Suprapubic skin (tissue), 4 donors: ENCODE data around the gene MRPS17. TPM values are rescaled to one million over a fixed set of nuclear protein-coding genes. Genes with fewer than 3 reads are reported as not detected.

Experiments used
- DNase-seq, 2 donors: peaks; one replicate each; pipeline ENCODE4 v3.0.0-alpha.2; 2019; ENCODE audit warnings: low spot score in 2 of 2
- H3K27ac ChIP-seq: fragments of 200-600 bp; sonication (generic); one replicate; pipeline ENCODE4 v1.5.1; 2019
- H3K27me3 ChIP-seq: fragments of 200-600 bp; sonication (generic); one replicate; pipeline ENCODE4 v1.5.1; 2019
- H3K36me3 ChIP-seq: fragments of 200-600 bp; sonication (generic); one replicate; pipeline ENCODE4 v1.5.1; 2019
- H3K4me1 ChIP-seq: fragments of 200-600 bp; sonication (generic); one replicate; pipeline ENCODE4 v1.5.1; 2019
- H3K4me3 ChIP-seq: fragments of 200-600 bp; sonication (generic); one replicate; pipeline ENCODE4 v1.5.1; 2019; ENCODE audit warnings: mild to moderate bottlenecking
- H3K9me3 ChIP-seq: fragments of 200-600 bp; sonication (generic); one replicate; pipeline ENCODE4 v1.5.1; 2019
- EP300 ChIP-seq: sonication (generic); formaldehyde crosslinking; IDR thresholded peaks from one replicate; pipeline ENCODE4 v1.6.1; 2017; ENCODE audit warnings: antibody characterized with exemption
- POLR2A ChIP-seq, 2 donors: fragments of 450-650 bp; IDR thresholded peaks; one replicate each; pipeline ENCODE4 v1.6.1; 2017; ENCODE audit warnings: antibody characterized with exemption in 2 of 2, mild to moderate bottlenecking in 2 of 2, moderate library complexity in 2 of 2
- POLR2AphosphoS5 ChIP-seq, 3 donors: sonication (generic); formaldehyde crosslinking; IDR thresholded peaks; one replicate each; pipeline ENCODE4 v1.6.1; 2017; ENCODE audit warnings: antibody characterized with exemption in 3 of 3
- WGBS: methylation state at CpG from one replicate; pipeline ENCODE4 v1.1.5; 2018; 5-methylcytosine and 5-hydroxymethylcytosine counted together
- total RNA-seq, 4 donors: library from RNA; depleted of rRNA; stranded (reverse); fragments of >200 nt; gene quantifications; one replicate each; pipeline ENCODE4 v1.1.0, GENCODE V29; 2016
- TF ChIP-seq, protein P1 (sequence below), 2 donors: fragments of 200-600 bp in 1 of 2; fragments of 450-650 bp in 1 of 2; sonication (generic) in 1 of 2; IDR thresholded peaks; one replicate each; pipeline ENCODE4 v1.5.1; 2016 to 2019; ENCODE audit warnings: antibody characterized with exemption in 2 of 2, mild to moderate bottlenecking in 1 of 2, moderate library complexity in 1 of 2

Gene MRPS17
- total RNA-seq, 4 donors from 2014 or later = 5.6 to 12.0 (median 8.5) TPM

DNA sequence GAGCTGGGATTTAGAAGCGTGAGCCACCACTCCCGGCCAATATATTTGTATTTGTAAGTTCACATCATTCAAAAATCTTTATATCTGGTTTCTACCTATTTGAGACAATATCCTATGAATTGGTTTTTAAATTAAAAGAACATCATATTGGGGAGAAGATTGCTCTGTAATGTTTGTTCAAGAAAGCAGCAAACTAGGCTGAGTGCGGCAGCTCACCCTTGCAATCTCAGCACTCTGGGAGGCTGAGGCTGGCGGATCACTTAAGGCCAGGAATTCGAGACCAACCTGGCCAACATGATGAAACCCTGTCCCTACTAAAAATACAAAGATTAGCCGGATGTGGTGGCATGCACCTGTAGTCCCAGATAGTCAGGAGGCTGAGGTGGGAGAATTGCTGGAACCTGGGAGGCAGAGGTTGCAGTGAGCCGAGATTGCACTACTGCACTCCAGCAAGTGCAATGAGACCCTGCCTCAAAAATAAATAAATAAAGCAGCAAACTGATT, 22.1 kb downstream of the MRPS17 start:
- 95% methylated on average over 7 of the region's 7 CpGs for WGBS
- H3K27ac ChIP-seq = no peak overlapping the region
- peaks cover 7% of the 10 kb centered on the region for H3K36me3 ChIP-seq
- no peaks in the 10 kb centered on the region for H3K27me3 ChIP-seq
- DNase-seq = no peak
- H3K4me1 ChIP-seq = peaks cover 11% of the 10 kb centered on the region
- H3K4me3 ChIP-seq = no peak overlapping the region
- TF ChIP-seq POLR2AphosphoS5 (IDR thresholded peaks at IDR 0.05) = no peak
- no peak for TF ChIP-seq EP300
- no peak for TF ChIP-seq POLR2A (IDR thresholded peaks at IDR 0.05)
- TF ChIP-seq, protein P1, sequence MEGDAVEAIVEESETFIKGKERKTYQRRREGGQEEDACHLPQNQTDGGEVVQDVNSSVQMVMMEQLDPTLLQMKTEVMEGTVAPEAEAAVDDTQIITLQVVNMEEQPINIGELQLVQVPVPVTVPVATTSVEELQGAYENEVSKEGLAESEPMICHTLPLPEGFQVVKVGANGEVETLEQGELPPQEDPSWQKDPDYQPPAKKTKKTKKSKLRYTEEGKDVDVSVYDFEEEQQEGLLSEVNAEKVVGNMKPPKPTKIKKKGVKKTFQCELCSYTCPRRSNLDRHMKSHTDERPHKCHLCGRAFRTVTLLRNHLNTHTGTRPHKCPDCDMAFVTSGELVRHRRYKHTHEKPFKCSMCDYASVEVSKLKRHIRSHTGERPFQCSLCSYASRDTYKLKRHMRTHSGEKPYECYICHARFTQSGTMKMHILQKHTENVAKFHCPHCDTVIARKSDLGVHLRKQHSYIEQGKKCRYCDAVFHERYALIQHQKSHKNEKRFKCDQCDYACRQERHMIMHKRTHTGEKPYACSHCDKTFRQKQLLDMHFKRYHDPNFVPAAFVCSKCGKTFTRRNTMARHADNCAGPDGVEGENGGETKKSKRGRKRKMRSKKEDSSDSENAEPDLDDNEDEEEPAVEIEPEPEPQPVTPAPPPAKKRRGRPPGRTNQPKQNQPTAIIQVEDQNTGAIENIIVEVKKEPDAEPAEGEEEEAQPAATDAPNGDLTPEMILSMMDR (IDR thresholded peaks at IDR 0.05) = no peak
- no peaks in the 10 kb centered on the region for H3K9me3 ChIP-seq

DNA sequence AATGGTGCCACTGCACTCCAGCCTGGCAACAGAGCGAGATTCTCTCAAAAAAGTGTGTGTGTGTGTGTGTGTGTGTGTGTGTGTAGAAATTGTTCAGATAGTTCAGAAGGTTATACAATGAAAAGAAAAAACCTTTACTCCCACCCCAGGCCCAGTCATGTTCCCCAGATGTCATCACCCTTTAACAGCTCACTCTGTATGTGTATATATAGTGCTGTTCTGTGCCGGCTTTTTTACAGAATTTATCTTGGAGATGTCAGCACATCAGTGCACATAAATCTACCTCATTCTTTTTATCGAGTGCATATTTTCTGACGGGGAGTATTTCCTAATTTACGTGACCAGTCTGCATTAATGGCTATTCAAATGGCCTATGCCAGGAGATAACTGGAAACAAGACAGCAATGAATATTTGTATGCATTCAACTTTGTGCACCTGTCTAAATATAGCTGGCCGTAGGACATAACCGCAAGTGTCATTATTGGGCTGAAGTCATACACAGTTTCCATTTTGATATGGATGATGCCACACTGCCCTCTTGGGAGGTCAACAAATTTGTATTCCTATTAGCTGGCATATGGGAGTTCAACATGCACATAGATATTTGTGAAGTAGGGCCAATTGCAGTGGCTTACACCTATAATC, 24.4 kb downstream of the MRPS17 start:
- H3K4me3 ChIP-seq = no peak overlapping the region
- no peaks in the 10 kb centered on the region for H3K9me3 ChIP-seq
- 83% methylated on average over 7 of the region's 7 CpGs for WGBS
- H3K27me3 ChIP-seq = no peaks in the 10 kb centered on the region
- TF ChIP-seq POLR2AphosphoS5 (IDR thresholded peaks at IDR 0.05) (no peak), POLR2A (IDR thresholded peaks at IDR 0.05) (no peak), EP300 (no peak)
- TF ChIP-seq, protein P1 (IDR thresholded peaks at IDR 0.05) = no peak
- no peak overlapping the region for H3K27ac ChIP-seq
- H3K4me1 ChIP-seq = peaks cover 3% of the 10 kb centered on the region
- no peak for DNase-seq
- H3K36me3 ChIP-seq = peaks cover 29% of the 10 kb centered on the region

DNA sequence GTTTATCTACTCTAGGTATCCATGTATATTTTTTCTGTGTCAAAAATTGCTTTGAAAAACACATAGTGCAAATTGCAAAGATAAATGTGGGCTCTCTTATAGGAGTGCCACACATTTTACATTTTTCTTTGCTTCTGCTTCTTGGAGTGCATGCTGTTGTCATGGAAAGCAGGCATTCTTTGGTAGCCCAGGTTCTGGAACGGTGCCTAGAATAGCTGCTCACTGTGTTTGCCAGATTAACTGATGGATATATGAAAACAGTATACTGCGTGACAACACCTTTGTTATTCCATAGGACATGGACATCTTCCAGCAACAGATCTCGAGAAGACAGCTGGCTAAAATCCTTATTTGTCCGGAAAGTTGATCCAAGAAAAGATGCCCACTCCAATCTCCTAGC, 26.2 kb downstream of the MRPS17 start:
- peaks cover 46% of the 10 kb centered on the region for H3K36me3 ChIP-seq
- WGBS = 75% methylated on average over 4 of the region's 4 CpGs
- H3K4me1 ChIP-seq = no peaks in the 10 kb centered on the region
- H3K4me3 ChIP-seq = no peak overlapping the region
- H3K27me3 ChIP-seq = no peaks in the 10 kb centered on the region
- TF ChIP-seq EP300 (no peak), POLR2AphosphoS5 (IDR thresholded peaks at IDR 0.05) (no peak), POLR2A (IDR thresholded peaks at IDR 0.05) (no peak)
- TF ChIP-seq, protein P1 (IDR thresholded peaks at IDR 0.05) = no peak
- DNase-seq = no peak
- H3K9me3 ChIP-seq = no peaks in the 10 kb centered on the region
- H3K27ac ChIP-seq = no peak overlapping the region

DNA sequence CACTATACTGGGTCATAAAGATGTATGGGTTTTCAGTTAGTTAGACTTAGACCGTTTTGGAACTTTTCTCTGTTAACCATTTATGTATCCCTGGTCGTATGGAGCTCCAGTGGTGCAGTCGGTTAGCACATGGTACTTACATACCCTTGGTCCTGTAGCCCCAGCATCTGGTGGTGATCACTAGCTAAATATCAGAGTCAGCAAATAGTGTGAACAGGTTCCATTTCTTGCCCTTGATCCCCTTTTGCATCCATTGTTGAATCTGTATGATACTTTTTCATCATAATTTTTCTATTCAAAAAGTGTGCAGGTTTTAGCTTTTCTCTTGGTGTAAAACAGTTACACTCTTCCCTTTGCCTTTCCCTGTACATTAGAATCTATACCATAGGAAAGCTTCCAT, 28.6 kb downstream of the MRPS17 start:
- H3K36me3 ChIP-seq = peaks cover 70% of the 10 kb centered on the region
- WGBS = 84% methylated on average over 3 of the region's 3 CpGs
- H3K27ac ChIP-seq = no peak overlapping the region
- TF ChIP-seq POLR2A (IDR thresholded peaks at IDR 0.05) = no peak
- TF ChIP-seq EP300 = no peak
- TF ChIP-seq, protein P1 (IDR thresholded peaks at IDR 0.05) = no peak
- no peak for TF ChIP-seq POLR2AphosphoS5 (IDR thresholded peaks at IDR 0.05)
- no peaks in the 10 kb centered on the region for H3K27me3 ChIP-seq
- H3K4me1 ChIP-seq = no peaks in the 10 kb centered on the region
- H3K4me3 ChIP-seq = no peak overlapping the region
- DNase-seq = no peak
- no peaks in the 10 kb centered on the region for H3K9me3 ChIP-seq

DNA sequence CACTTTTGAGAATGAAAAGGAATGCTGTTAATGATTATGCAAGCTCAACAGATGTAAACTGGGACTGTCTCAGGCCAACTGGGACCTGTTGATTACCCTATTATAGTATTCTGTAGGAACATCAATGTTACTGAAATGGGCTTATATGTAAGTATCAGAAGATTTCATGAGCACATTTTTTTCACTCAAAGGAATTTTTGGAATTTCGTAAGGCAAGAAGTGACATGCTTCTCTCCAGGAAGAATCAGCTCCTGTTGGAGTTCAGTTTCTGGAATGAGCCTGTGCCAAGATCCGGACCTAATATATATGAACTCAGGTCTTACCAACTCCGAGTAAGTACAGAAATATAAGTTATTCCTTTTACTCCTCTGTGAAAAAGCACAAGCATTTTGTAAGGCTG, 31.9 kb downstream of the MRPS17 start:
- H3K27ac ChIP-seq = no peak overlapping the region
- H3K9me3 ChIP-seq = no peaks in the 10 kb centered on the region
- H3K4me1 ChIP-seq = no peaks in the 10 kb centered on the region
- no peak overlapping the region for H3K4me3 ChIP-seq
- TF ChIP-seq EP300 = no peak
- TF ChIP-seq POLR2AphosphoS5 (IDR thresholded peaks at IDR 0.05) = no peak
- H3K27me3 ChIP-seq = no peaks in the 10 kb centered on the region
- WGBS = 71% methylated on average over 3 of the region's 3 CpGs
- H3K36me3 ChIP-seq = peaks cover 98% of the 10 kb centered on the region
- DNase-seq = no peak

DNA sequence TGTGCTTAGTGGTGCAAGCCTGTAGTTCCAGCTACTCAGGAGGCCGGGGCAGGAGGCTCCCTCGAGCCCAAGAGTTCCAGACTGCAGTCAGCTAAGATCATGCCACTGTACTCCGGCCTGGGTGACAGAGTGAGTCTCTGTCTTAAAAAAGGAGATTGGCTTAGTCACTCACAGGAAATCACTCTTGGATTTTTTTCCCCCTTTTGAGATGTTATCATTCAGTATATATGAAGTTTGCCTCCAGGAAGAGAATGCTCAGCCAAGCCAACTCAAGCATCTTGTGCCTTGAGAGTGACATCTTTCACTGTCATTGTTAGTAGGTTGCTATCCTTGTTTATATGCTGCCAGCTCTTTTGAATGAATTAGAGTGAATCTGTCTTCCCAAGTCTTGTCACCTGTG, 40.7 kb downstream of the MRPS17 start:
- Histone ChIP-seq H3K4me1 (no peaks in the 10 kb centered on the region), H3K27me3 (no peaks in the 10 kb centered on the region), H3K4me3 (no peak overlapping the region), H3K9me3 (no peaks in the 10 kb centered on the region), H3K36me3 (peaks cover 83% of the 10 kb centered on the region), H3K27ac (no peak overlapping the region)
- WGBS = 97% methylated on average over 3 of the region's 3 CpGs
- TF ChIP-seq EP300 = no peak
- no peak for TF ChIP-seq POLR2A (IDR thresholded peaks at IDR 0.05)
- no peak for TF ChIP-seq POLR2AphosphoS5 (IDR thresholded peaks at IDR 0.05)
- TF ChIP-seq, protein P1 (IDR thresholded peaks at IDR 0.05) = no peak
- DNase-seq = no peak
